GM12878 (cell line): ENCODE results near the gene SETBP1. TPM values are rescaled to one million over a fixed set of nuclear protein-coding genes. Genes with fewer than 3 reads are reported as not detected.

Experiments
- BACH1 ChIP-seq: fragments of 450-650 bp; IDR thresholded peaks from 2 replicates; pipeline ENCODE4 v1.6.1; 2017; ENCODE audit warnings: mild to moderate bottlenecking, borderline replicate concordance
- BCL11A ChIP-seq: IDR thresholded peaks from 2 replicates; pipeline ENCODE4 v1.6.1; 2011; ENCODE audit warnings: low read depth, low read length
- BRCA1 ChIP-seq: IDR thresholded peaks from 2 replicates; pipeline ENCODE4 v1.6.1; 2011; ENCODE audit warnings: low read depth, low read length, improper control_type of control experiment
- CBFB ChIP-seq: IDR thresholded peaks from 2 replicates; pipeline ENCODE4 v1.6.1; 2016; ENCODE audit warnings: antibody characterized with exemption, low read depth
- ETV6 ChIP-seq, 2 experiments: fragments of 450-650 bp in 1 of 2; IDR thresholded peaks in 1 of 2; conservative IDR thresholded peaks in 1 of 2; 2 replicates each; pipeline ENCODE4 v1.6.1; 2014; ENCODE audit warnings: antibody characterized with exemption in 1 of 2, borderline replicate concordance in 1 of 2, low read depth in 1 of 2, mild to moderate bottlenecking in 1 of 2, moderate library complexity in 1 of 2
- FOS ChIP-seq: IDR thresholded peaks from 3 replicates; pipeline ENCODE4 v1.6.1; 2011; ENCODE audit warnings: borderline replicate concordance; ENCODE audit not compliant: insufficient read length; ENCODE audit errors: extremely low read depth
- FOXK2 ChIP-seq: fragments of 450-650 bp; IDR thresholded peaks from 2 replicates; pipeline ENCODE4 v1.6.1; 2017; ENCODE audit warnings: mild to moderate bottlenecking, moderate library complexity
- KAT2A ChIP-seq: conservative IDR thresholded peaks from 2 replicates; pipeline ENCODE4 v1.6.1; 2011; ENCODE audit warnings: low read depth, low read length; ENCODE audit not compliant: control insufficient read depth
- POLR2AphosphoS5 ChIP-seq: IDR thresholded peaks from 2 replicates; pipeline ENCODE4 v1.6.1; 2011; ENCODE audit warnings: mild to moderate bottlenecking, low read length, inconsistent platforms
- POU2F2 ChIP-seq: IDR thresholded peaks from 3 replicates; pipeline ENCODE4 v1.6.1; 2011; ENCODE audit warnings: low read depth, mild to moderate bottlenecking, low read length, borderline replicate concordance
- RELA ChIP-seq: fragments of 450-650 bp; IDR thresholded peaks from 2 replicates; pipeline ENCODE4 v1.8.0; 2014; ENCODE audit warnings: borderline replicate concordance; ENCODE audit not compliant: partially characterized antibody
- SMAD1 ChIP-seq: fragments of 450-650 bp; IDR thresholded peaks from 2 replicates; pipeline ENCODE4 v1.6.1; 2018; ENCODE audit warnings: mild to moderate bottlenecking, low read depth; ENCODE audit not compliant: partially characterized antibody
- SREBF2 ChIP-seq: IDR thresholded peaks from 2 replicates; pipeline ENCODE4 v1.6.1; 2012; ENCODE audit warnings: mild to moderate bottlenecking, low read length
- SUPT20H ChIP-seq: IDR thresholded peaks from 2 replicates; pipeline ENCODE4 v1.6.1; 2011; ENCODE audit warnings: low read depth, mild to moderate bottlenecking, low read length, moderate library complexity, borderline replicate concordance; ENCODE audit not compliant: control insufficient read depth
- USF1 ChIP-seq: IDR thresholded peaks from 2 replicates; pipeline ENCODE4 v1.6.1; 2011; ENCODE audit warnings: borderline replicate concordance, low read depth, mild to moderate bottlenecking, moderate library complexity, mixed read lengths, low read length; ENCODE audit not compliant: insufficient read depth; ENCODE audit errors: extremely low read length
- ZNF24 ChIP-seq: fragments of 450-650 bp; IDR thresholded peaks from 2 replicates; pipeline ENCODE4 v1.6.1; 2017; ENCODE audit warnings: antibody characterized with exemption, mild to moderate bottlenecking
- ZNF274 ChIP-seq: IDR thresholded peaks from one replicate; pipeline ENCODE4 v1.8.0; 2011; ENCODE audit not compliant: insufficient read length, insufficient read depth
- ZNF622 ChIP-seq: fragments of 450-650 bp; IDR thresholded peaks from 2 replicates; pipeline ENCODE4 v1.6.1; 2017; ENCODE audit warnings: mild to moderate bottlenecking, inconsistent platforms
- ZSCAN29 ChIP-seq: fragments of 450-650 bp; IDR thresholded peaks from 2 replicates; pipeline ENCODE4 v1.6.1; 2017; ENCODE audit warnings: mild to moderate bottlenecking, moderate library complexity
- polyA plus RNA-seq, 11 experiments: library from polyadenylated mRNA; depleted of rRNA in 4 of 11; unstranded in 6 of 11; stranded (reverse) in 5 of 11; fragments of >200 nt; fragmentation: Nextera tagmentation in 4 of 11; fragmentation: Illumina TruSeq in 1 of 11; extraction: Ambion mirVana in 4 of 11; extraction: Trizol in 1 of 11; gene quantifications; 1 replicate in 1 of 11; 2 replicates in 10 of 11; pipeline versions ENCODE4 v1.2.1 to v1.2.3, GENCODE V29; 2011 to 2016; ENCODE audit warnings: inconsistent platforms in 2 of 11, missing spikeins in 2 of 11, low read depth in 1 of 11
- total RNA-seq, 4 experiments: library from RNA; depleted of rRNA in 3 of 4; stranded (reverse); fragments of >200 nt in 3 of 4; fragmentation: Illumina TruSeq in 1 of 4; extraction: Trizol in 1 of 4; gene quantifications; 2 replicates each; pipeline versions ENCODE4 v1.2.1 to v1.2.3, GENCODE V29; 2013 to 2021
- TF ChIP-seq, protein P1 (sequence below): fragments of 450-650 bp; IDR thresholded peaks from 2 replicates; pipeline ENCODE4 v1.6.1; 2016; ENCODE audit warnings: mild to moderate bottlenecking
- TF ChIP-seq, protein P2 (sequence below): fragments of 450-650 bp; IDR thresholded peaks from 2 replicates; pipeline ENCODE4 v1.6.1; 2014; ENCODE audit warnings: mild to moderate bottlenecking
- TF ChIP-seq, protein P3 (sequence below): IDR thresholded peaks from 2 replicates; pipeline ENCODE4 v1.6.1; 2012; ENCODE audit warnings: improper control_type of control experiment, low read depth, low read length; ENCODE audit not compliant: insufficient replicate concordance

The SETBP1 gene
- total and polyA plus RNA-seq, 10 of the 15 experiments (the other 5 are each of a cell fraction or from before 2014, with no cell fraction given) = 0.99 to 29.7 (median 8.3) TPM

GRCh38 chr18:45103319-45104048, 422.8 kb downstream of the SETBP1 start (continued):
- TF ChIP-seq SREBF2 (no peak), BRCA1 (no peak), ETV6 (conservative IDR thresholded peaks at IDR 0.05 in 1 of 2, IDR thresholded peaks at IDR 0.05 in 1 of 2; ENCODE audit: borderline replicate concordance in 1 of 2, low read depth in 1 of 2) (no peak), POU2F2 (no peak), SUPT20H (no peak), USF1 (no peak), CBFB (no peak), POLR2AphosphoS5 (no peak), FOS (no peak), KAT2A (no peak), FOXK2 (no peak), ZNF622 (no peak), BCL11A (peak; percentile 89), ZSCAN29 (no peak), BACH1 (peak; percentile 64; the same call in 1 of the 2 replicates), SMAD1 (no peak), ZNF24 (no peak), RELA (no peak), ZNF274 (no peak)
- TF ChIP-seq, protein P1, sequence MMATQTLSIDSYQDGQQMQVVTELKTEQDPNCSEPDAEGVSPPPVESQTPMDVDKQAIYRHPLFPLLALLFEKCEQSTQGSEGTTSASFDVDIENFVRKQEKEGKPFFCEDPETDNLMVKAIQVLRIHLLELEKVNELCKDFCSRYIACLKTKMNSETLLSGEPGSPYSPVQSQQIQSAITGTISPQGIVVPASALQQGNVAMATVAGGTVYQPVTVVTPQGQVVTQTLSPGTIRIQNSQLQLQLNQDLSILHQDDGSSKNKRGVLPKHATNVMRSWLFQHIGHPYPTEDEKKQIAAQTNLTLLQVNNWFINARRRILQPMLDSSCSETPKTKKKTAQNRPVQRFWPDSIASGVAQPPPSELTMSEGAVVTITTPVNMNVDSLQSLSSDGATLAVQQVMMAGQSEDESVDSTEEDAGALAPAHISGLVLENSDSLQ = no peak
- TF ChIP-seq, protein P2, sequence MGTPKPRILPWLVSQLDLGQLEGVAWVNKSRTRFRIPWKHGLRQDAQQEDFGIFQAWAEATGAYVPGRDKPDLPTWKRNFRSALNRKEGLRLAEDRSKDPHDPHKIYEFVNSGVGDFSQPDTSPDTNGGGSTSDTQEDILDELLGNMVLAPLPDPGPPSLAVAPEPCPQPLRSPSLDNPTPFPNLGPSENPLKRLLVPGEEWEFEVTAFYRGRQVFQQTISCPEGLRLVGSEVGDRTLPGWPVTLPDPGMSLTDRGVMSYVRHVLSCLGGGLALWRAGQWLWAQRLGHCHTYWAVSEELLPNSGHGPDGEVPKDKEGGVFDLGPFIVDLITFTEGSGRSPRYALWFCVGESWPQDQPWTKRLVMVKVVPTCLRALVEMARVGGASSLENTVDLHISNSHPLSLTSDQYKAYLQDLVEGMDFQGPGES = no peak
- TF ChIP-seq, protein P3, sequence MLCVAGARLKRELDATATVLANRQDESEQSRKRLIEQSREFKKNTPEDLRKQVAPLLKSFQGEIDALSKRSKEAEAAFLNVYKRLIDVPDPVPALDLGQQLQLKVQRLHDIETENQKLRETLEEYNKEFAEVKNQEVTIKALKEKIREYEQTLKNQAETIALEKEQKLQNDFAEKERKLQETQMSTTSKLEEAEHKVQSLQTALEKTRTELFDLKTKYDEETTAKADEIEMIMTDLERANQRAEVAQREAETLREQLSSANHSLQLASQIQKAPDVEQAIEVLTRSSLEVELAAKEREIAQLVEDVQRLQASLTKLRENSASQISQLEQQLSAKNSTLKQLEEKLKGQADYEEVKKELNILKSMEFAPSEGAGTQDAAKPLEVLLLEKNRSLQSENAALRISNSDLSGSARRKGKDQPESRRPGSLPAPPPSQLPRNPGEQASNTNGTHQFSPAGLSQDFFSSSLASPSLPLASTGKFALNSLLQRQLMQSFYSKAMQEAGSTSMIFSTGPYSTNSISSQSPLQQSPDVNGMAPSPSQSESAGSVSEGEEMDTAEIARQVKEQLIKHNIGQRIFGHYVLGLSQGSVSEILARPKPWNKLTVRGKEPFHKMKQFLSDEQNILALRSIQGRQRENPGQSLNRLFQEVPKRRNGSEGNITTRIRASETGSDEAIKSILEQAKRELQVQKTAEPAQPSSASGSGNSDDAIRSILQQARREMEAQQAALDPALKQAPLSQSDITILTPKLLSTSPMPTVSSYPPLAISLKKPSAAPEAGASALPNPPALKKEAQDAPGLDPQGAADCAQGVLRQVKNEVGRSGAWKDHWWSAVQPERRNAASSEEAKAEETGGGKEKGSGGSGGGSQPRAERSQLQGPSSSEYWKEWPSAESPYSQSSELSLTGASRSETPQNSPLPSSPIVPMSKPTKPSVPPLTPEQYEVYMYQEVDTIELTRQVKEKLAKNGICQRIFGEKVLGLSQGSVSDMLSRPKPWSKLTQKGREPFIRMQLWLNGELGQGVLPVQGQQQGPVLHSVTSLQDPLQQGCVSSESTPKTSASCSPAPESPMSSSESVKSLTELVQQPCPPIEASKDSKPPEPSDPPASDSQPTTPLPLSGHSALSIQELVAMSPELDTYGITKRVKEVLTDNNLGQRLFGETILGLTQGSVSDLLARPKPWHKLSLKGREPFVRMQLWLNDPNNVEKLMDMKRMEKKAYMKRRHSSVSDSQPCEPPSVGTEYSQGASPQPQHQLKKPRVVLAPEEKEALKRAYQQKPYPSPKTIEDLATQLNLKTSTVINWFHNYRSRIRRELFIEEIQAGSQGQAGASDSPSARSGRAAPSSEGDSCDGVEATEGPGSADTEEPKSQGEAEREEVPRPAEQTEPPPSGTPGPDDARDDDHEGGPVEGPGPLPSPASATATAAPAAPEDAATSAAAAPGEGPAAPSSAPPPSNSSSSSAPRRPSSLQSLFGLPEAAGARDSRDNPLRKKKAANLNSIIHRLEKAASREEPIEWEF = peak; percentile 34
